HL-60 (cell line): ENCODE data around the gene GABRA4.

Experiments
- DNase-seq, 2 experiments: peaks; one replicate each; pipeline ENCODE4 v3.0.0-alpha.2; 2010 to 2020; ENCODE audit warnings: low read depth in 1 of 2, low spot score in 1 of 2
- H3K27ac ChIP-seq: fragments of 250-450 bp; sonication (Bioruptor Pico); replicated peaks from 2 replicates; pipeline ENCODE4 v1.5.1; 2020; ENCODE audit warnings: mild to moderate bottlenecking, moderate library complexity
- H3K27me3 ChIP-seq: fragments of 250-450 bp; sonication (Bioruptor Pico); 2 replicates; pipeline ENCODE4 v1.5.1; 2021; ENCODE audit warnings: mild to moderate bottlenecking, moderate library complexity; ENCODE audit not compliant: insufficient read depth, poor library complexity, severe bottlenecking
- H3K4me3 ChIP-seq: replicated peaks from 2 replicates; pipeline ENCODE4 v1.5.1; 2011; ENCODE audit warnings: mild to moderate bottlenecking, control low read depth, low read length; ENCODE audit not compliant: insufficient read depth
- GABPA ChIP-seq: IDR thresholded peaks from 2 replicates; pipeline ENCODE4 v1.6.1; 2012; ENCODE audit warnings: low read depth
- POLR2AphosphoS5 ChIP-seq: IDR thresholded peaks from 2 replicates; pipeline ENCODE4 v1.6.1; 2012; ENCODE audit warnings: low read depth
- SPI1 ChIP-seq: IDR thresholded peaks from 2 replicates; pipeline ENCODE4 v1.6.1; 2012; ENCODE audit warnings: low read depth, mild to moderate bottlenecking, borderline replicate concordance
- TF ChIP-seq, protein P1 (sequence below): IDR thresholded peaks from one replicate; pipeline ENCODE4 v1.5.1; 2011; ENCODE audit warnings: low read length, control low read depth, inconsistent platforms; ENCODE audit not compliant: insufficient read depth
- TF ChIP-seq, protein P2 (sequence below): IDR thresholded peaks from 2 replicates; pipeline ENCODE4 v1.6.1; 2012; ENCODE audit warnings: low read depth; ENCODE audit not compliant: insufficient replicate concordance

Gene GABRA4

DNA sequence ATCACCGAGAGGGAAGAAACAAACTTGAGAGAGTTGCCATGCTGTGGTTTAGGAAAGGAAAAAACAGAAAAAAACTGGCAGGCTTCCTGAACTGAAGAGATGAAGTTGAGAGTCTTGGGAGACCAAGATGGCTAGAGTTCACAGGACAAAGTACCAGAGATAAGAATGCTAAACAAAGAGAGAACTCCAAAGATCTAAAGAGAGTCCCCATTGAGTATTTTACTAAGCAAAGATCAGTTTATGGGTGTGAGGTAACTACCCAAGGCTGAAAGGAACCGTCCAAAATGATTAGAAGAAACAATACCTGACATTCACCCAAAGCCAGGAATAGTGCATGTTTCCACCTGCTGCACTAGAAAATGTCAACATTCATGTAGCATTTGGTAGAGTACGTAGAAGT is 62.5 kb downstream of the GABRA4 start:
- H3K4me3 ChIP-seq, result no peak overlapping the region
- no peak overlapping the region for H3K27ac ChIP-seq
- TF ChIP-seq GABPA (no peak), POLR2AphosphoS5 (no peak), SPI1 (no peak)
- TF ChIP-seq, protein P1, sequence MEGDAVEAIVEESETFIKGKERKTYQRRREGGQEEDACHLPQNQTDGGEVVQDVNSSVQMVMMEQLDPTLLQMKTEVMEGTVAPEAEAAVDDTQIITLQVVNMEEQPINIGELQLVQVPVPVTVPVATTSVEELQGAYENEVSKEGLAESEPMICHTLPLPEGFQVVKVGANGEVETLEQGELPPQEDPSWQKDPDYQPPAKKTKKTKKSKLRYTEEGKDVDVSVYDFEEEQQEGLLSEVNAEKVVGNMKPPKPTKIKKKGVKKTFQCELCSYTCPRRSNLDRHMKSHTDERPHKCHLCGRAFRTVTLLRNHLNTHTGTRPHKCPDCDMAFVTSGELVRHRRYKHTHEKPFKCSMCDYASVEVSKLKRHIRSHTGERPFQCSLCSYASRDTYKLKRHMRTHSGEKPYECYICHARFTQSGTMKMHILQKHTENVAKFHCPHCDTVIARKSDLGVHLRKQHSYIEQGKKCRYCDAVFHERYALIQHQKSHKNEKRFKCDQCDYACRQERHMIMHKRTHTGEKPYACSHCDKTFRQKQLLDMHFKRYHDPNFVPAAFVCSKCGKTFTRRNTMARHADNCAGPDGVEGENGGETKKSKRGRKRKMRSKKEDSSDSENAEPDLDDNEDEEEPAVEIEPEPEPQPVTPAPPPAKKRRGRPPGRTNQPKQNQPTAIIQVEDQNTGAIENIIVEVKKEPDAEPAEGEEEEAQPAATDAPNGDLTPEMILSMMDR, result no peak
- TF ChIP-seq, protein P2, sequence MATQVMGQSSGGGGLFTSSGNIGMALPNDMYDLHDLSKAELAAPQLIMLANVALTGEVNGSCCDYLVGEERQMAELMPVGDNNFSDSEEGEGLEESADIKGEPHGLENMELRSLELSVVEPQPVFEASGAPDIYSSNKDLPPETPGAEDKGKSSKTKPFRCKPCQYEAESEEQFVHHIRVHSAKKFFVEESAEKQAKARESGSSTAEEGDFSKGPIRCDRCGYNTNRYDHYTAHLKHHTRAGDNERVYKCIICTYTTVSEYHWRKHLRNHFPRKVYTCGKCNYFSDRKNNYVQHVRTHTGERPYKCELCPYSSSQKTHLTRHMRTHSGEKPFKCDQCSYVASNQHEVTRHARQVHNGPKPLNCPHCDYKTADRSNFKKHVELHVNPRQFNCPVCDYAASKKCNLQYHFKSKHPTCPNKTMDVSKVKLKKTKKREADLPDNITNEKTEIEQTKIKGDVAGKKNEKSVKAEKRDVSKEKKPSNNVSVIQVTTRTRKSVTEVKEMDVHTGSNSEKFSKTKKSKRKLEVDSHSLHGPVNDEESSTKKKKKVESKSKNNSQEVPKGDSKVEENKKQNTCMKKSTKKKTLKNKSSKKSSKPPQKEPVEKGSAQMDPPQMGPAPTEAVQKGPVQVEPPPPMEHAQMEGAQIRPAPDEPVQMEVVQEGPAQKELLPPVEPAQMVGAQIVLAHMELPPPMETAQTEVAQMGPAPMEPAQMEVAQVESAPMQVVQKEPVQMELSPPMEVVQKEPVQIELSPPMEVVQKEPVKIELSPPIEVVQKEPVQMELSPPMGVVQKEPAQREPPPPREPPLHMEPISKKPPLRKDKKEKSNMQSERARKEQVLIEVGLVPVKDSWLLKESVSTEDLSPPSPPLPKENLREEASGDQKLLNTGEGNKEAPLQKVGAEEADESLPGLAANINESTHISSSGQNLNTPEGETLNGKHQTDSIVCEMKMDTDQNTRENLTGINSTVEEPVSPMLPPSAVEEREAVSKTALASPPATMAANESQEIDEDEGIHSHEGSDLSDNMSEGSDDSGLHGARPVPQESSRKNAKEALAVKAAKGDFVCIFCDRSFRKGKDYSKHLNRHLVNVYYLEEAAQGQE, result no peak
- no peaks in the 10 kb centered on the region for H3K27me3 ChIP-seq
- no peak for DNase-seq

DNA sequence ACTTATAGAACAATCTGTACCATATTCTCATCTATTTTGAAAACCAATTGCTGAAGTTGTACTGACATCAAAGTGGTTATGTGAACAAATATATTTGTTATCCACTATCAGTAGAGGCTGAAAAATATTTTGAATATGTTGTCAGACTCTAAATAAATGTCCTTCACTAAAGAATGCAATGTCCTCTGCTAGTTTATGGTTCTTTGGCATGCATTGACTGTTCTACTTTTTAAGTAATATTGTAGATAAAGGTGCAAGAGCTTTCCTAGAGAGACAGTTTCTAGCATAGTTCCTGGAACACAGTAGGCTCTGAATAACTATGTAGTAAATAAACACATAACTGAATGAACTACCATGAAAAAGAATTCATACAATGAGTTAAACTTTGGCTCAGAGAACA is 66.2 kb downstream of the GABRA4 start:
- DNase-seq, result no peak
- H3K4me3 ChIP-seq, result no peak overlapping the region
- TF ChIP-seq POLR2AphosphoS5, result no peak
- no peak for TF ChIP-seq GABPA
- no peak for TF ChIP-seq SPI1
- TF ChIP-seq, protein P2, result no peak
- TF ChIP-seq, protein P1, result no peak
- H3K27ac ChIP-seq, result no peak overlapping the region
- H3K27me3 ChIP-seq, result no peaks in the 10 kb centered on the region

DNA sequence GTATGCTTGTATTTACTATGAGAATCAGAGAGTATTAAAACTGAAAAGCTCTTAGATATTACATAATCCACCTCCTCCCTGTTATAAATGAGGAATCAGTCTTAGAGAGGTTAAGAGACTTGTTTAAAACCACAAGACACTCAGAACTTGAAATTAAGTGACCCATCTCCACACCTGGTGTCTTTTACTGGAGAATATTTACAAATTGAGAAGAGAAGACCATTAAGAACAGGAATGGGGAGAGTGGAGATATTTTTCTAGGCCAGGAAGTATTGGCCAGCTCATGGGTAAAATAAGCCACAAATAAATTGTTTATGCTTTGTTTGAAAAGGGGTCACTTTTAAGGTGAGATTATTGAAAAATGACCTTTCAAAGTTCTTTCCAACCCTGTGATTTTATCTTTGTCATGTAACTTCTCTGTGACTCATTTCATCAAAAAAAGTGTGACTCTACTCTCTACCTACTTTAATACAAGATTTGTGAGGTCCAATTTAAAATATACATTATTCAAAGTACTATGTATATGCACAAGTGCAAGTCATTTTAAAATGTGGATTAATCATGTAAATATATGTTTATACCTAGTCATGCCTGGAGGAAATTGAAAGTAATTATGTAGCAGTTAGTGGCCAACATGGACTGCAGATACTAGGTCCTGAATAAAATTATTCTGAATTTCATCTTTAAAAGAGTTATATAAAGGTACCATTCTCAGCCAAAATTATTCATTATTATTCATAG is 68.4 kb downstream of the GABRA4 start:
- no peak for DNase-seq
- Histone ChIP-seq H3K27ac (no peak overlapping the region), H3K27me3 (no peaks in the 10 kb centered on the region), H3K4me3 (no peak overlapping the region)
- TF ChIP-seq, protein P1, result no peak
- TF ChIP-seq POLR2AphosphoS5 (no peak), SPI1 (no peak)

DNA sequence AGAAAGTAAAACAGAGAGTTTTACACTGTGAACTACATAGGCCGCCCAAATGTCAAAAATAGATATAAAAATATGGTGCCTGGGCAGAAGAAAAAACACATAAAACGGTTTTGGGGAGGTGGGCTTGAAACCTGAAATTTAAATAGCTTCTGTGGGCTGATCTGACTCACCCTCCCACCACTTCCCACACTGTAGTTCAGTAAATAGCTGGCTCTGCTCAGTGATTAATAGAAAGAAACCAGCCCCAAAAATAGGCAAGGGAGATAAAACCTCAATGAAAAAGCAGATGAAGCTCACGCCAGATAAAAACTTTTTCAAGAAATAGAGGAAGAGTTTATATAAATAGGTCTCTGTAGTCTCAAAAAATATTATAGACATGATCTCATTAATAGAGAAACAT is 71.2 kb downstream of the GABRA4 start:
- H3K27ac ChIP-seq, result no peak overlapping the region
- TF ChIP-seq POLR2AphosphoS5, result no peak
- TF ChIP-seq, protein P1, result no peak
- no peak for TF ChIP-seq GABPA
- TF ChIP-seq SPI1, result no peak
- TF ChIP-seq, protein P2, result no peak

More for the DNA sequence above, 71.2 kb downstream of the GABRA4 start:
- H3K27me3 ChIP-seq, result no peaks in the 10 kb centered on the region
- H3K4me3 ChIP-seq, result no peak overlapping the region
- no peak for DNase-seq
